Measurements from ENCODE around the gene CACNG4.

DNA sequence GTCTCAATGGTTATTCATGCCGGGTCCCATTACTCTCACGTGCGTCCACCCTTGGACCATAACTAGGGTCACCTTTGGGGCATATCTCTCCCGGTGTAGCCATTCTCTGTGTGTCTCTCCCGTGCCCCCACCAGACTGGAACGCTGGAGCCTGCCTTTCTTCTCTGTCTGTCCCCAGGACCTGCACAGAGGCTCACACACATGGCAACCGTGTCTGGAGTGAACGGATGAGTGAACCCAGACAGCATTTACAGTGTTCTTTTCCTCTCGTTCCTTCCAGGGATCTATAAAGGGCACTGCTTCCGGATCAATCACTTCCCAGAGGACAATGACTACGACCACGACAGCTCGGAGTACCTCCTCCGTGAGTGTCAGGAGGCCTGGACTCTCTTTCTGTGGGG, 53.4 kb downstream of the CACNG4 start:
- TF ChIP-seq, protein P1, sequence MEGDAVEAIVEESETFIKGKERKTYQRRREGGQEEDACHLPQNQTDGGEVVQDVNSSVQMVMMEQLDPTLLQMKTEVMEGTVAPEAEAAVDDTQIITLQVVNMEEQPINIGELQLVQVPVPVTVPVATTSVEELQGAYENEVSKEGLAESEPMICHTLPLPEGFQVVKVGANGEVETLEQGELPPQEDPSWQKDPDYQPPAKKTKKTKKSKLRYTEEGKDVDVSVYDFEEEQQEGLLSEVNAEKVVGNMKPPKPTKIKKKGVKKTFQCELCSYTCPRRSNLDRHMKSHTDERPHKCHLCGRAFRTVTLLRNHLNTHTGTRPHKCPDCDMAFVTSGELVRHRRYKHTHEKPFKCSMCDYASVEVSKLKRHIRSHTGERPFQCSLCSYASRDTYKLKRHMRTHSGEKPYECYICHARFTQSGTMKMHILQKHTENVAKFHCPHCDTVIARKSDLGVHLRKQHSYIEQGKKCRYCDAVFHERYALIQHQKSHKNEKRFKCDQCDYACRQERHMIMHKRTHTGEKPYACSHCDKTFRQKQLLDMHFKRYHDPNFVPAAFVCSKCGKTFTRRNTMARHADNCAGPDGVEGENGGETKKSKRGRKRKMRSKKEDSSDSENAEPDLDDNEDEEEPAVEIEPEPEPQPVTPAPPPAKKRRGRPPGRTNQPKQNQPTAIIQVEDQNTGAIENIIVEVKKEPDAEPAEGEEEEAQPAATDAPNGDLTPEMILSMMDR (IDR thresholded peaks at IDR 0.05; ENCODE audit: low read depth, low read length, poor library complexity, severe bottlenecking): no peak
- no peak for TF ChIP-seq EZH2phosphoT487 (IDR thresholded peaks at IDR 0.05; ENCODE audit: borderline replicate concordance, low read length)
